HG03039 (cell line): ENCODE measurements around the gene CCR5.
"Not testable (repeated sequence)": the region's sequence is repeated elsewhere in the genome, so short reads cannot be mapped to it uniquely, and the experiment has no call there.

ENCODE experiments used
- ATAC-seq: cut with Tn5 transposase; IDR thresholded peaks from one replicate; pipeline ENCODE4 v1.9.1; 2021; ENCODE audit warnings: mild to moderate bottlenecking, moderate library complexity; ENCODE audit not compliant: unreplicated experiment

The CCR5 gene

DNA sequence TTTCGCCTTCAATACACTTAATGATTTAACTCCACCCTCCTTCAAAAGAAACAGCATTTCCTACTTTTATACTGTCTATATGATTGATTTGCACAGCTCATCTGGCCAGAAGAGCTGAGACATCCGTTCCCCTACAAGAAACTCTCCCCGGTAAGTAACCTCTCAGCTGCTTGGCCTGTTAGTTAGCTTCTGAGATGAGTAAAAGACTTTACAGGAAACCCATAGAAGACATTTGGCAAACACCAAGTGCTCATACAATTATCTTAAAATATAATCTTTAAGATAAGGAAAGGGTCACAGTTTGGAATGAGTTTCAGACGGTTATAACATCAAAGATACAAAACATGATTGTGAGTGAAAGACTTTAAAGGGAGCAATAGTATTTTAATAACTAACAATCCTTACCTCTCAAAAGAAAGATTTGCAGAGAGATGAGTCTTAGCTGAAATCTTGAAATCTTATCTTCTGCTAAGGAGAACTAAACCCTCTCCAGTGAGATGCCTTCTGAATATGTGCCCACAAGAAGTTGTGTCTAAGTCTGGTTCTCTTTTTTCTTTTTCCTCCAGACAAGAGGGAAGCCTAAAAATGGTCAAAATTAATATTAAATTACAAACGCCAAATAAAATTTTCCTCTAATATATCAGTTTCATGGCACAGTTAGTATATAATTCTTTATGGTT is at the start of gene CCR5:
Gene CCR5, plus strand, starts transcription at position 108 of the 680 bp plus-strand sequence. CDS start 1,957 bp downstream, outside the sequence.
- ATAC-seq: no peak

DNA sequence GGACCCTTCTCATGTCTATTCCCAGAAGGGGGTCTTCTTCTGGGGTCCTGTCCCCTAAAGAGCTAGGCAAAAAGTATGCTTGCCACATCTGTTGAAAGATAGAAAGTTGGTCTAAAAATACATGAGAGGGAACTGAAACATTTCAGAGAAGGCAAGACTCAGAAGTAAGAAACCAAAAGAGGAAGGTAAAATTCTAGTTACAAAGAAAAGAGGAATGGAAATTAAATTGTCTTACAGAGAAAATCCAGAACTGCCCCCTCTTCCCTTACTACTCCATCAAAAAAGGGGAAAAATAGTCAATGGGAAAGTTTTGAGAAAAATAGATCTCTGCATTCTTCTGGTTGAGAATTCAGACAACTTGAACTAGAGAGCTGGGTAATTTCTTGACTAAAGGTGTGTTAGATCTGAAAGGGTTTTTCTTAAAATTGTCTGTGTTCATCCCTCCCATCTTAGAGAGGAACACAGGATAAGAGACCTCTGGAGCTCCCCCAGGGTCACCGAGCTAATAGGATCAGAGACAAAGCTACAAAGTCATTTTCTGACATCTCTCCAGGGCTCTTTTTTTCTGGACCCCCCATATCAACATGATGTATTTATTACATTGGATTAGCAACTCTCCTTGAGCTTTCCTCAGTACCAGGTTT is 49.2 kb upstream of the CCR5 start:
- ATAC-seq: no peak

DNA sequence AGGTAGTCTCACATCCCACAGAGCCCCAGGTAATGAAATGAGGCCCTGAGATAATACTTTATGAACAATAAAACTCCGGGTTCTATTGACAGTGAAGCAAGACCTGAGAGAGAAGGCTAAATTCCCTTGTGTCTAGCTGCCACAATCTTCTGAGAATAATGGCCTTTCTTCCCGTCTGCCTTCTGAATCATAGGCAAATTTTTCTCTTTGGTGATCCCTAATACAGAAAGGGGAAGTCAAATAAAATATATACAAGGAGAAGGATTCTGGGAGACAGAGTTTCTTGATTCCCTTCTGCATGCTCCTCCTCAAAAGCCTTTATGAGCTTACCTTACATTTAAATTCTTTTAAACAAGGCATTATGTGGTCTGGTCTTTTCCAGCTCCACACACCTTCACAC is 46.7 kb upstream of the CCR5 start:
- no peak for ATAC-seq

DNA sequence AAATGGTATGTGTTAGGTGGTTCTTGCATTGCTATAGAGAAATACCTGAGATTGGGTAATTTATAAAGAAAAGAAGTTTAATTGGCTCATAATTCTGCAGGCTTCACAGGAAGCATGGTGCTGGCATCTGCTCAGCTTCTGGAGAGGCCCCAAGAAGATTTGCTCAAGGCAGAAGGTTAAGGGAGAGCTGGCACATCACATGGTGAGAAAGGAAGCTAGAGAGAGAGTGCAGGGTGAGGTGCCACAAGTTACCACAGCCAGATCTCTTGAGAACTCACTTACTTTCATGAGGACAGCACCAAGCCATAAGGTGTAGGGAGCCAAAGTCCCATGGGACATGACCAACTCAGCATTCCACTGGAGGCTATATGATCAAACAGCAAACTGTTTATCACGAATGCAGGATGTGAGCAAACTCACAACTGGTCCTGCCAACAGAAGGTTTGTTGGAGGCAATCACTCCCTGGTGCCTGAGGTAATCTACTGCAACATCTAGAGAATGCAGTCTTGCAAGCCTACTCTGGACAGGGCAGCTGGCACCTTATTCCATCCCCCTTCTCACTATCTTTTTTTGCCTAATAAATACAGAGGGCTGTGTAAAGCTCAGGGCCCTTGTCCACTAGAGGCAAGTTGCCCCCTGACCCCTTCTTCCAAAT is 45.0 kb upstream of the CCR5 start:
- ATAC-seq: no peak

DNA sequence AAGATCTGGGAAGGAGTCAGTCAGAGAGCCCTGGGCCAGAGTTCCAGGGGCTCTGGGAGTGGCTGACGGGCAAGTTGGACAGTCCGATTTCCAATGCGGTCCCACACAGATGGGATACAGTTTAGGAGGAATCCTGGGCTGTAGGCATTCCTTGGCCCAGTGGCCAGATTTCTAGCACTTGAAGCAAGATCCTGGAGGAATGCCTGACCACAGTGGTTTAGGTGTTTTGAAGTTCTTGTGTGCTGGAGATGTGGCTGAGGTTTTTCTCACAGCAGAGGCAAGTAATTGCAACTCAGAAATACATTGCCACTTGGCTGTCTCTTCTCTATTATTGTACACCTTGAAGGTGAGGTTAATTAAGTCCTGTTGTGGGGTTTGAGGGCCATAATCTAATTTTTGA is 40.1 kb upstream of the CCR5 start:
- not testable (repeated sequence) for ATAC-seq

DNA sequence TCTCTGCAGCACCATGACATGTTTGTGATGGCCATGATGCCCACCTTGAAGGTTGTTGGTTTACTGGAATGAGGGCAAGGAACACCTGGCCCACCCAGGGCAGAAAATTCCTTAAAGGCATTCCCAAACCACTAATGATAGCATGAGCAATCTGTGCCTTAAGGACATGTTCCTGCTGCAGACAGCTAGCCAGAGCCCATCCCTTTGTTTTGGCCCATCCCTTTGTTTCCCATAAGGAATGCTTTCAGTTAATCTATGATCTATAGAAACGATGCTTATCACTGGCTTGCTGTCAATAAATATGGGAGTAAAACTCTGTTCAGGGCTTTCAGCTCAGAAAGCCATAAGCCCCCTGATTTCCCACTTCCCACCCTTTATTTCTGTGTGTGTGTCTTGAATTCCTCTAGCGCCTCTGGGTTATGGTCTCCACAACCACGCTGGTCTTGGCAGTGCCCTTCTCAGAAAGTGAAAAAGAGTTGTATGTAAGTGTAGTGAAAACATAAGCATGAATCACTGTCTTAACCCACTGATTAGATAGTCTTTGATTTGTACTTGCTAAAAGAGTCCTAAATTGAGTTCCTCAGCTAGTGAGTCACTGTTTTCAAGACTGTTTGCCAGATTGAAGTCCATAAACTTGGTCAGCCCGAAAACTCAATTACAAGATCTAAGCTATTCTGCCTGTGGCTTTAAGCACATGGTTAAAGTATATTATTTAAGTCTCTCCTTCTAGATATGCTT is 35.8 kb upstream of the CCR5 start:
- ATAC-seq: no peak

DNA sequence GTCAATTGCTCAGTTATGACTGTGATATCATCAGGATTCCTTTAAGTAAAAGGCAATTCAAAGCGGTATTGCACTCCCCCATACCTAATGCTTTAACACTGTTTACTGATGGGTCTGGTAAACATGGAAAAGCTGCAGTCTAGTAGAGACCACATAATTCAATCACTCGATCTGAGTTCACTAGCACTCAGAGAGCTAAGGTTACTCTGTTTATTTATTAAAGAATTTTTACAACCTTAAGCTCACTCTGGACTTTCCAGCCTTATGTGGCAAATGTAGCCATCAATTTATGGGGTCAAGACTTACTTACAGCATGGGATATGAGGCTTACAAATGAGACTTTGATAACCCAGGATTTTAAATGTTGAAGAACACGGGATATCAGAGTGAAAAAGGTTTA is 35.2 kb upstream of the CCR5 start:
- ATAC-seq: no peak

DNA sequence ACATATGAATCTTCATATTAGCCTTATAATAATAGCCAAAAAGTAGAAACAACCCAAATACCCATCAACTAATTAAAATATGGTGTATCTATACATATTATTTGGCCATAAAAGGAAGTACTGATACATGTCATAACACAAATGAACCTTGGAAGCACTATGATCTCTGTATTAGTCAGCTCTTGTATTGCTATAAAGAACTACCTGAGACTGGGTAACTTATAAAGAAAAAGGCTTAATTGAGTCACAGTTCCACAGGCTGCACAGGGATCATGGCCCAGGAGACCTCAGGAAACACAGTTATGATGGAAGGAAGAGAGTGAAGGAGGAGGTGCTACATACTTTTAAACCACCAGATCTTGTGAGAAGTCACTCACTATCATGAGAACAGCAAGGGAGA is 32.8 kb upstream of the CCR5 start:
- ATAC-seq: no peak

DNA sequence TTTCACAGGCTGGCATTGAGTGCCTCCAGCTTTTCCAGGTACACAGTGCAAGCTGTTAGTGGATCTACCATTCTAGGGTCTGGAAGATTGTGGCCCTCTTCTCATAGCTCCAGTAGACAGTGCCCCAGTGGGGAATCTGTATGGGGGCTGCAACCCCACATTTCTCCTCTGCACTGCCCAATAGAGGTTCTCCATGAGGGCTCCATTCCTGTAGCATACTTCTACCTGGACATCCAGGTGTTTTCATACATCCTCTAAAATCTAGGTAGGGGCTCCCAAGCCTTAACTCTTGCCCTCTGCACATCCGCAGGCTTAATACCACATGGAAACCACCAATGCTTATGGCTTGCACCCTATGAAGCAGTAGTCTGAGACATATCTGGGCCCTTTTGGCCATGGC is 31.9 kb upstream of the CCR5 start:
- ATAC-seq: no peak

DNA sequence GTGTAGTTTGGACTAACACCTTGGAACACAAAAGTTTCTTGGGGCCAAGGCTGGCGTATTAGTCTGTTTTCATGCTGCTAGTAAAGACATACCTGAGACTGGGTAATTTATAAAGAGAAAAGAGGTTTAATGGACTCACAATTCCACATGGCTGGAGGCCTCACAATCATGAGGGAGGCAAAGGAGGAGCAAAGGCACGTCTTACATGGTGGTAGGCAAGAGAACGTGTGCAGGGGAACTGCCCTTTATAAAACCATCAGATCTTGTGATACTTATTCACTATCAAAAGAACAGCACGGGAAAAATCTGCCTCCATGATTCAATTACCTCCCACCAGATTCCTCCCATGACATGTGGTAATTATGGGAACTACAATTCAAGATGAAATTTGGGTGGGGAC is 26.3 kb upstream of the CCR5 start:
- no peak for ATAC-seq

DNA sequence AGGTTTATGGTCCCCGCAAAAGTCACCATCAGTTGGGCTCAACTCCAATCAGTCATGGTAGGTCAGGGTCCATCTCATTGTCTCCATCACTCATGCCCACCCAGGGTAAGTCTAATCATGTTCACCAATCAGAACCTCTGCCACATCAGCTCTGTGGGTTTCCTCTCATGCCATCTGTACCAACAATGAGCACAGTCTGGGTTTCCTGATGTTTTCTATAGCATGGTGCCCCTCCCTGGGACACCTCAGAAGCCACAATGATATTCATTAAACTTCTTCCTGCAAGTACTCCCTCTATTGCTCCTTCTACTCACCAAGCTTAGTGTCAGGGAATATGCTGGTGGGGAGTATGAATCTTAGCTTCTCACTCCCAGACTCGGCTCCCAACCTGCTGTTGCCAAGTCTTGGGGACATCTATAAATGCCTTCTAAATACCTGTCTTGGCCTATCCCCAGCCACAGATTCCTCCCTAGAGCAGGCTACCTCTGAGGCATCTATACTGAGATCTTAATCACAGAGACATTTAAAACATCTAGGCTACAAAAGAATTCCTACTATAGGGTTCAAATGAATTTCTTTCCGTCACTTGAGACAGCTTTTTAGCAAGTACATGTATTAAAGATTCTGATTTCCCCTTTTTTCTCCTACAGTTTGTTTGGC is 21.8 kb upstream of the CCR5 start:
- ATAC-seq: no peak

DNA sequence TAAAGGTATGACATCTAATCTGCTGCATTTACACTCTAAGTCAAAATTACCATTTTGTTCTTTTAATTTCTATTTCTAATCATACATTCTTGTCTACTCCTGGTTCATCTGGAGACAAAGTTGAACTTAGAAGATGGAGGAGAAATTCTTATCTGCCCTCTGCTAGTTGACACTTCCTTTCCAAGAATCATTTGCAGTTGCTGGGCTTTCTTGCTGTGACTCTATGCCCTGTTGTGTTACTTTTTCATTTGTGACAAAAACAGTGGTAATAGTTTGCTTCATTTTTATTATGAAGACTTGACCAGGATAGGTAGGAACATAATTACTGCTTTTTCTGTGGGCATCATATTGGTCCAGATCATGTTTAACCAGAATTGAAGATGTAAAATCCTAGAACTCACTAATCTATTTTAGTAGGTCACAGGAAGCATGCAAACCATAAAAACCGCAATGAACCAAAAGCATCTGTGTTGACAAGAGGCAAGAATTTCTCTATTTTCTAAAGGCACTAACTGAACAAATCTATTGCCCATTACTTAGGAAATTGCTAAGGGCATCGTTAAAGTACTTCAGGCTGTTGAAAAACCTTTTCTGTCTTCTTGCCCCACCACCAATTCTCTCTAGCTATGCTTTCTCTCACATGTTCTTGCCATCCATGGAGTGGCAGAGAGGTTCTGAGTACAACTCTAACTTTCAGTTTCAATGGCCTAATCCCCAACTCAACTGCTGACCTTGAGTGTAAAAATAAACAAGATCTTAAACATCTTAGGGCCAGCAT is 21.1 kb upstream of the CCR5 start:
- ATAC-seq: peak; percentile 67

DNA sequence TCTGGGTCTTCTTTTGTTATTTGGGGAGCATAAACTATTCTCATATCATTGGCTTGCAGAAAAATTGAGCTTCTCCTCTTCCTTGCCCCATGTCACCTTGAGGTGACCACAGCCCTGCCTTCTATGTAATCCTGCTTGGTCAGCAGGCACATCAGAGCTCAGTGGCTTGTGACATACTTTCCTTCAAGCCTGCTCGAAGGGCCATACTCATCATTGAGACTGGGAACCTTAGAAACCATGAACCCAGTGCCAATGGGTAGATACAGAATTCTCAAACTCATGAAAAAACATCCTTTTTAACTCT is 20.5 kb upstream of the CCR5 start:
- no peak for ATAC-seq

DNA sequence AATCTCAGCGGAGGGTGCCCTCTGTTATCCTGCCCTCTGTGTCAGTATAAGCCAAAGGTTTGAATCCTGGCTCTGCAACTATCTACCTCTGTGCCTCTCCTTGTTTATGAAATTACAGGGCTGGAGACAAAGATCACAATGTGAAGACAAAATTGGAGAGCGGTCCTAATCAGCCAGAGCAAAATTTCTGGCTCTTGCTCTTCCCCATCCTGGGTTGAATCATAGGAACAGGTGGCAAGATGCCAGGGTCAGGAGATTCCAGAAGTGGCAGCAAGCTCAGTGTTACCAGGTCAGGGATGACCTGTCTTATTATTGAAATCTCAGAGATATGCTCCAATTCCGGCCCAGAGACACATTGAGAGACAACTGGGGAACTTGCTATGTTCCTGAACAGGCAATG is 19.1 kb upstream of the CCR5 start:
- no peak for ATAC-seq

DNA sequence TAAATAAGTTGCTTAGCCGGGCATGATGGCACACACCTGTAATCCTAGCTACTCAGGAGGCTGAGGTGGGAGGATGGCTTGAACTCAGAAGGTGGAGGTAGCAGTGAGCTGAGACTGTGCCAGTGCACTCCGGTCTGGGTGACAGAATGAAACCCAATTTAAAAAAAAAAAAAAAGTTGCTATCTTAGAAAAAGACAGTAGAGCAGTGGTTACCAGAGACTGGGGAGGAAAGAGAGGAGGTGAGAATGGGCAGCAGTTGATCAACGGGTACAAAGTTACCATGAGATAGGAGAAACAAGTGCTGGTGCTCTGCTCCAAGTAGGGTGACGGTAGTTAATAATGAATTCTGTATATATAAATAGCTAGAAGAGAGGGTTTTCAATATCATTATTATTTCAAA is 17.7 kb upstream of the CCR5 start:
- ATAC-seq: no peak

DNA sequence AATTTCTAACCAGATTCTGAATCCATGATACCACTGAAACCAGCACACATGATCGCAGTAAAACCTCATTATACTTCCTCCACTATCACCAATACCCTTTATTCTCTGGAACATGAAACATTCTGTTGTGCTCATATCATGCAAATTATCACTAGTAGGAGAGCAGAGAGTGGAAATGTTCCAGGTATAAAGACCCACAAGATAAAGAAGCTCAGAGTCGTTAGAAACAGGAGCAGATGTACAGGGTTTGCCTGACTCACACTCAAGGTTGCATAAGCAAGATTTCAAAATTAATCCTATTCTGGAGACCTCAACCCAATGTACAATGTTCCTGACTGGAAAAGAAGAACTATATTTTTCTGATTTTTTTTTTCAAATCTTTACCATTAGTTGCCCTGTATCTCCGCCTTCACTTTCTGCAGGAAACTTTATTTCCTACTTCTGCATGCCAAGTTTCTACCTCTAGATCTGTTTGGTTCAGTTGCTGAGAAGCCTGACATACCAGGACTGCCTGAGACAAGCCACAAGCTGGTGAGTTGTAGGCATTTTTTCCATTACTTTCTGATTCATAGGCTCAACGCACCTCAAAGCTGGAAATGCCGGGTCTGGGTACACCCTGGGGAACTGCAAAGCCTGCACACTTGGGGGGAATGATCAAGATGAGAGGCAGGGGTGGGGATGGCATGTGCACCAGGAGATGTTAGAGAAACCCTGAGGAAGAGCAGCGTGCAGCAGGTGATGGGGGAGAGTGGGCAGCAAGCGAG is 16.9 kb upstream of the CCR5 start, which contains the start of gene CCR2:
Gene CCR2, plus strand, starts transcription at position 465 of the 764 bp plus-strand sequence. CDS start 3,417 bp downstream, outside the sequence.
- ATAC-seq: no peak

DNA sequence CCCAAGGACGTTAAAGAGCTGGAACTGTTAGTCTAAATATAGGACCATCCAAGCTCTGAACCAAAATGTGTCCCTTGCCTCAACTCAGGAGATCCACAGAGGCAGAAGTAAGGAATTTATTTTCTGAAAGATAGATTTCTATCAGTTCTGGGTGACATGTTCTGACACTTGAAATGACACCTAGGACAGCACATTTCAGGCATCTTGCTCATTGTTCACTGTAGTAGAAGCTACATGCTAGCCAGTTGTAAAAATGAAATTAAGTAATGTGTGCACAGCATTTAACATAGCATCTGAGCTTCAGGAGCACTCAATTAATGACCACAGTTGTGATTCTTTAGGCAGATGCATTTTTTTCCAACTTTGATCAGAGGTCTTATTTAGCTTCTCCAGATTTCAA is 16.3 kb upstream of the CCR5 start:
- ATAC-seq: no peak

DNA sequence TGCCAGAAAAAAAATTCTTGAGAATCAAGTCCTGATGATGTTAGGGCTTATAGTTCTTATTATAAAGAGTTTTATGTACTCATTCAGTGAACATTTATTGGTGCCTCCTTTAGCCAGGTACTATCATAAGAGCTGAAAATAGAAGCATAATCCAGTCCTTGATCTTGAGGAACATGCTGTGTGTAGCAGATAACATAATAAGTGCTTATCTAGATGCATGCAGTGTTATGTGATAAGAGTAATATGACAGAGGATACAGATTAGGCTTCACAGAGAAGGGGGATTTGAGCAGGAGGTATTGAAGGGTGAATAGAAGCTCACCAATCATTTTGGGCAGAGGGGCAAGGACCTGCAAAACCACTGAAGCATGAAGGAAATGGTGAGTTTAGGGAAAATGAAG is 15.8 kb upstream of the CCR5 start:
- no peak for ATAC-seq

DNA sequence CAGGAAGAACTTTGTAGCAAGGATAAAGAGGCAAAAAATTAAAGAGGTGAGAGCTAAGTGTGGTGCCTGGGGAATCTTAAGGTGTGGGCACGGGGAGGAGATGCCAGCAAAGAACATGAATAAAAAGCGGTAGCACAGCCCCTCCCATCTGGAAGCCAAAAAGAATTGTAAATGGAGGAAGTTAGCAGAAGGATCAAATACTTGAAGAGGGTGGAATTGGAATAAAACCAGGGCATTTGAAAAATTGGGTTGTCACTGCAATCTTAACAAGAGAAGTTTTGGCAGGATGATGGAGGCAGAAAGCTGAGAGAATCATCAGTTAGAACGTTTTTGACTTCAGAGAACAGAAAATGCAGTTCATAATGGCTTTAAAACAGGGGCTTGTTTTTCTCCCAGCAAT is 14.5 kb upstream of the CCR5 start:
- no peak for ATAC-seq

DNA sequence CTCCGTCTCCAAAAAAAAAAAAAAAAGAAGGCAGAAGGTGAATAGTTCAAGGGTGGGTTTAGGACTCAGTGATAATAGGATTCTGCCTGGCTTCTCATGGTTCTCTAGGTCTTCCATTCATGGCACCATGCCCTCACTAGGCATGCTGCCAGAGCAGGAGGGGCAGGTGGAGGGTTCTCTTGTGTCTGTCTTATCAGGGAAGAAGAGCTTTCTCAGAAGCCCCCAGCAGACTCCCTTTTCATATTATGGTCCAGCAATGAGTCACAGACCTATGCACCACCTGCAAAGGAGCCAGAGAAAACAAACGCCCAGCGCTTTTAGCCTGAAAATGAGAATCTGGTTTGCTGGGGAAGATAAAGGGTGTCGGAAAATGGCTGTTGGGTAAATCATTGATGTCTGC is 13.8 kb upstream of the CCR5 start:
- ATAC-seq: no peak
